CD14-positive monocyte (primary cell): Measurements from ENCODE around the gene EDIL3. TPM values are rescaled to one million over a fixed set of nuclear protein-coding genes. Genes with fewer than 3 reads are reported as not detected.

ENCODE experiments used
- DNase-seq, 3 donors: peaks; one replicate each; pipeline ENCODE4 v3.0.0-alpha.2; 2011 to 2022
- H2AFZ ChIP-seq: 2 replicates; pipeline ENCODE4 v1.6.0; 2012; ENCODE audit warnings: mild to moderate bottlenecking, low read depth, low read length, inconsistent platforms; ENCODE audit not compliant: insufficient read depth, poor library complexity, severe bottlenecking
- H3K27ac ChIP-seq, 2 donors: 1 replicate in 1 of 2; 2 replicates in 1 of 2; pipeline ENCODE4 v1.5.1; 2012 to 2013; ENCODE audit warnings: low read length in 2 of 2, control low read depth in 1 of 2, inconsistent platforms in 1 of 2, low read depth in 1 of 2, mild to moderate bottlenecking in 1 of 2
- H3K27me3 ChIP-seq, 2 donors: one replicate each; pipeline versions ENCODE4 v1.6.0 to v1.6.1; 2011 to 2013; ENCODE audit warnings: low read length in 2 of 2; ENCODE audit not compliant: control insufficient read depth in 2 of 2, insufficient read depth in 2 of 2
- H3K36me3 ChIP-seq, 2 donors: replicated peaks in 1 of 2; 1 replicate in 1 of 2; 2 replicates in 1 of 2; pipeline versions ENCODE4 v1.5.1 to v1.6.1; 2012 to 2013; ENCODE audit warnings: low read length in 2 of 2, control low read depth in 1 of 2, inconsistent platforms in 1 of 2, mild to moderate bottlenecking in 1 of 2; ENCODE audit not compliant: insufficient read depth in 2 of 2, control insufficient read depth in 1 of 2
- H3K4me1 ChIP-seq, 2 donors: 1 replicate in 1 of 2; 2 replicates in 1 of 2; pipeline versions ENCODE4 v1.5.1 to v1.6.1; 2012 to 2013; ENCODE audit warnings: low read length in 2 of 2, control low read depth in 1 of 2, inconsistent platforms in 1 of 2, mild to moderate bottlenecking in 1 of 2, moderate library complexity in 1 of 2; ENCODE audit not compliant: insufficient read depth in 2 of 2, control insufficient read depth in 1 of 2
- H3K4me2 ChIP-seq: replicated peaks from 2 replicates; pipeline ENCODE3; 2012; ENCODE audit warnings: low read length, moderate library complexity, mild to moderate bottlenecking; ENCODE audit not compliant: poor library complexity, severe bottlenecking; ENCODE audit errors: extremely low read depth
- H3K4me3 ChIP-seq, 3 experiments: fragments of 200-600 bp in 1 of 3; sonication (generic) in 1 of 3; replicated peaks in 1 of 3; 1 replicate in 2 of 3; 2 replicates in 1 of 3; pipeline ENCODE4 v1.5.1; 2011 to 2013; ENCODE audit warnings: low read length in 3 of 3, mild to moderate bottlenecking in 3 of 3, control low read depth in 2 of 3, low read depth in 2 of 3, inconsistent platforms in 1 of 3, moderate library complexity in 1 of 3
- H3K79me2 ChIP-seq: 2 replicates; pipeline ENCODE4 v1.6.0; 2012; ENCODE audit warnings: mild to moderate bottlenecking, control low read depth, inconsistent platforms, low read length, moderate library complexity; ENCODE audit not compliant: insufficient read depth
- H3K9ac ChIP-seq: 2 replicates; pipeline ENCODE4 v1.6.0; 2017; ENCODE audit warnings: low read length, mild to moderate bottlenecking; ENCODE audit not compliant: insufficient read depth, poor library complexity, severe bottlenecking
- H3K9me3 ChIP-seq, 2 donors: replicated peaks in 1 of 2; 1 replicate in 1 of 2; 2 replicates in 1 of 2; pipeline versions ENCODE4 v1.5.1 to v1.6.1; 2012 to 2013; ENCODE audit warnings: low read length in 2 of 2, control low read depth in 1 of 2; ENCODE audit not compliant: control insufficient read depth in 1 of 2, insufficient read depth in 1 of 2
- H4K20me1 ChIP-seq: 2 replicates; pipeline ENCODE4 v1.6.0; 2012; ENCODE audit warnings: mild to moderate bottlenecking, low read length, control low read depth, moderate library complexity; ENCODE audit not compliant: insufficient read depth
- H3K27ac Mint-ChIP-seq, 7 donors: one replicate each; pipeline ENCODE4 v1.8.0; 2020; ENCODE audit warnings: mild to moderate bottlenecking in 7 of 7, mixed read lengths in 7 of 7, moderate library complexity in 6 of 7, inconsistent platforms in 2 of 7
- H3K27me3 Mint-ChIP-seq, 3 donors: one replicate each; pipeline ENCODE4 v1.8.0; 2021 to 2022; ENCODE audit warnings: low read depth in 3 of 3, mild to moderate bottlenecking in 3 of 3, mixed read lengths in 3 of 3, moderate library complexity in 3 of 3, inconsistent platforms in 1 of 3
- H3K36me3 Mint-ChIP-seq, 2 donors: one replicate each; pipeline ENCODE4 v1.8.0; 2020; ENCODE audit warnings: mixed read lengths in 2 of 2, inconsistent platforms in 1 of 2, mild to moderate bottlenecking in 1 of 2
- H3K4me1 Mint-ChIP-seq: one replicate; pipeline ENCODE4 v1.8.0; 2020; ENCODE audit warnings: mild to moderate bottlenecking, mixed read lengths
- H3K4me3 Mint-ChIP-seq, 2 donors: one replicate each; pipeline ENCODE4 v1.8.0; 2020; ENCODE audit warnings: mild to moderate bottlenecking in 2 of 2, mixed read lengths in 2 of 2, moderate library complexity in 1 of 2
- H3K9me3 Mint-ChIP-seq, 7 donors: one replicate each; pipeline ENCODE4 v1.8.0; 2020 to 2022; ENCODE audit warnings: mixed read lengths in 7 of 7, mild to moderate bottlenecking in 6 of 7, moderate library complexity in 6 of 7, inconsistent platforms in 2 of 7
- CTCF ChIP-seq: fragments of 200-600 bp; IDR thresholded peaks from one replicate; pipeline ENCODE4 v1.8.0; 2022; ENCODE audit warnings: antibody characterized with exemption, mild to moderate bottlenecking
- WGBS: methylation state at CpG from one replicate; pipeline ENCODE4 v1.1.5; 2013; ENCODE audit warnings: missing lambda C conversion rate; ENCODE audit not compliant: insufficient coverage; 5-methylcytosine and 5-hydroxymethylcytosine counted together
- intact Hi-C, 2 donors: fragments of 100-400 bp; cut with micrococcal nuclease; formaldehyde crosslinking; loops; one replicate each; pipeline versions ENCODE4 v1.15.0 to v1.15.1; 2023
- polyA plus RNA-seq, 3 donors: library from polyadenylated mRNA; depleted of rRNA in 1 of 3; unstranded in 2 of 3; stranded (reverse) in 1 of 3; fragments of 300-500 nt in 2 of 3; fragments of >200 nt in 1 of 3; fragmentation: Illumina TruSeq in 2 of 3; gene quantifications; 1 replicate in 2 of 3; 2 replicates in 1 of 3; pipeline ENCODE4 v1.2.3, GENCODE V29; 2012 to 2021

The EDIL3 gene
- polyA plus RNA-seq, 3 donors = 0.09 TPM; not detected in 2

DNA sequence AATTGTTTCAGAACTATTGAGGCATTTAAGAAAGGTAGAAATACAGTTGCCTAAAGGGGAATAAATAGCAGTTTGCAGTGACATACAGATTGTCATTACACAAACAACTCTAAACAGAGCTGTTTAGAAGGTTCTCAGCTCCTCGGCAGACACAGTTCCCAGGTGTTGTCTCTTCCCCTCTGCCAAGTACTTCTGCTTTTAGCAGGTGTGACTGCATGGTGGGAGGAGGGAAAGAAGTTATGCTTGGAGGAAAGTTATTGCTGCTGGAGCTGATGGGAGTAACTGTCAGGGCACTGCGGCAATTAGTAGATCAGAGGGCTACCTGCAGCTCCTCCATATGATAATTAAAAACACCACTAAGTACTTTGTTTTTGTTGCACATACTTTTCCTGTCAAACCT lies 14.5 kb downstream of the EDIL3 start:
- no peak for TF ChIP-seq CTCF
- H3K36me3 ChIP-seq = no peaks in the 10 kb centered on the region
- peaks cover 0 to 4% (median 0%) of the 10 kb centered on the region in 7 donors for H3K9me3 Mint-ChIP-seq
- H3K4me1 ChIP-seq = no peaks in the 10 kb centered on the region
- H2AFZ ChIP-seq = no peak overlapping the region
- no peaks in the 10 kb centered on the region for H3K4me1 Mint-ChIP-seq
- H3K27me3 ChIP-seq = no peaks in the 10 kb centered on the region
- no peaks in the 10 kb centered on the region for H4K20me1 ChIP-seq
- H3K27ac ChIP-seq = no peak overlapping the region
- WGBS = no CpG with 5 or more reads among the region's 2 CpGs
- H3K36me3 Mint-ChIP-seq = no peaks in the 10 kb centered on the region
- no peaks in the 10 kb centered on the region for H3K9me3 ChIP-seq
- peaks cover 0 to 2% (median 2%) of the 10 kb centered on the region in 3 donors for H3K27me3 Mint-ChIP-seq
- H3K4me3 ChIP-seq = no peak overlapping the region
- H3K4me3 Mint-ChIP-seq = no peak overlapping the region
- no peak overlapping the region for H3K27ac Mint-ChIP-seq
- no peaks in the 10 kb centered on the region for H3K79me2 ChIP-seq
- DNase-seq = no peak
- intact Hi-C loops = no loop called here
- H3K4me2 ChIP-seq = no peak overlapping the region
- no peak overlapping the region for H3K9ac ChIP-seq

- Mint-ChIP-seq H3K27ac (no peak overlapping the region), H3K27me3 (peaks cover 0 to 1% (median 0%) of the 10 kb centered on the region in 3 donors), H3K4me1 (no peaks in the 10 kb centered on the region), H3K36me3 (no peaks in the 10 kb centered on the region), H3K9me3 (peaks cover 0 to 4% (median 0%) of the 10 kb centered on the region in 7 donors), H3K4me3 (no peak overlapping the region)
- Histone ChIP-seq H3K79me2 (no peaks in the 10 kb centered on the region), H4K20me1 (no peaks in the 10 kb centered on the region), H3K4me1 (no peaks in the 10 kb centered on the region), H3K9ac (no peak overlapping the region), H3K27ac (no peak overlapping the region), H3K36me3 (no peaks in the 10 kb centered on the region), H3K9me3 (no peaks in the 10 kb centered on the region), H3K27me3 (no peaks in the 10 kb centered on the region), H3K4me3 (no peak overlapping the region), H2AFZ (no peak overlapping the region), H3K4me2 (no peak overlapping the region)
- intact Hi-C loops = no loop called here
- DNase-seq = no peak
- TF ChIP-seq CTCF = no peak
- WGBS = no CpG with 5 or more reads among the region's 2 CpGs
Observed at GRCh38 chr5:84364043-84364442, 20.6 kb downstream of the EDIL3 start.
